GM21737 (cell line): ENCODE measurements around the gene PARD3.

Experiments used
- ATAC-seq: cut with Tn5 transposase; IDR thresholded peaks from one replicate; pipeline ENCODE4 v1.9.1; 2021; ENCODE audit warnings: mild to moderate bottlenecking, moderate library complexity; ENCODE audit not compliant: unreplicated experiment

Gene PARD3

DNA sequence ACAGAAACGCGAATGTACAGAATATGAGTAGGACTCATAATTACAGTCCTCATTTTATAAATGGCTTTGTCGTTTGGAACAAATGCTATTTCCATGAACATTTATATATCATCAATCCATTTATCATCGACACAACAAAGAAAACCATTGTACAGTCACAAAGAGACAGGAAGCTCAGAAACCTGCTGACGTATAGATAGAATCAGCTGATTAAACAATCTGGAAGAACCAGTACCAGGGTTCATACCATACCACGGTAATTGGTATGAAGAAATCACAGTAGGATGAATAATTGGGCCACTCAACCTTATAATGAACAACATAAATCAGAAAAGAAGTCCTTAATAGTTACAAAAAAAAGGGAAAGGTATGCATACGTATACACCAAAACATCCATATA lies 295.0 kb downstream of the PARD3 start:
- no peak for ATAC-seq

DNA sequence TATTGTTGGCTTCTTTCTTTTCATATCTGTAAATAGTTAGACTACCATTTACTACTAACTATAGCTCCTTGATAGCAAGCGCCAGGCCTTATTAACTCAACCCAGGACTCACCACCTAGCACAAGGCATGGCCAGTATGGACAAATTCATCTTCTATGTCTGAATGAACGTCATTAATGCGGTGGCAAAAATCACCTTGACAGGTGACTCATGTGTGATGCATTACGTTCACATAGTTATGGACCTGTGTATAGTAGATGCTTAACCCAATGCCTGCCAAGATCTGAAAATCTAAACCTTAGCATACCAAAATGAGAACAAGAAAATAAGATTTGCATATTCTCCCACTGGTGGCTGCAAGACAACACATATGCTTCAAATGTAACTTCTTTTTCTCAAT lies 300.8 kb downstream of the PARD3 start:
- ATAC-seq: no peak

DNA sequence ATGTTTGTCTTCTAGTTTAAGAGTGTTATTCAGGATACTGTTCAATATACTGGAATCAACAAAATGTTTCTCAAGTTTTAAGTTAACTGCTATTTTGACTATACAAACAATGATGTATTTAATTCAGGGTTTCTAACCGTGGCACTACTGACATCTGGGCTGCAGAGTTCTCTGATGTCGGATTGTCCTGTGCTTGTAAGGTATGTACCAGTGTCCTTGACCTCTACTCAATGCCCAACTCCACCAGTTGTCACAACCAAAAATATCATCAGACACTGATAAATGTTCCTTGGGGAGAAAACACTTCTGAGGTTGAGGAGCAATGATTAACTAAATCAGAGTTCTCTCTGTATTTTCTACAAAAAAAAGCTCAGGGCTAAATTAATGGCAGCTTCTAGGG lies 301.5 kb downstream of the PARD3 start:
- no peak for ATAC-seq

DNA sequence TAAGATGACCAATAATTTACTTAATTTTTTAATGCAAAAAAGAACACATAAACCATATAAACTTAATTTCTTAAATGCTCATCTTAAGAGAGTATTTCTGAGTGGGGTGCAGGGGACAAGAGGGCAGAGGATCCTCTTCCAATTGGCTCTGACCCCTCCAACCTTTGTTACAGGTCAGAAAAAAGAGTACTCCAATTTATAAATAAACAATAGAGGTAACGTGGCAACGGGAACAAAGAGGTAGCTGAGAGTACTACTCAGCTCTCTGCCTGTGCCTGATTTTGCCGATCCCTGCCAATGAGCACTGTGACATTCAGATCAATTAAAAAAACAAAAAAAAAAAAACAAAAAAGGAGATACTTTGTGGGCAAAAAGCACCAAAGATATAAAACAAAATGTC lies 307.9 kb downstream of the PARD3 start:
- no peak for ATAC-seq

DNA sequence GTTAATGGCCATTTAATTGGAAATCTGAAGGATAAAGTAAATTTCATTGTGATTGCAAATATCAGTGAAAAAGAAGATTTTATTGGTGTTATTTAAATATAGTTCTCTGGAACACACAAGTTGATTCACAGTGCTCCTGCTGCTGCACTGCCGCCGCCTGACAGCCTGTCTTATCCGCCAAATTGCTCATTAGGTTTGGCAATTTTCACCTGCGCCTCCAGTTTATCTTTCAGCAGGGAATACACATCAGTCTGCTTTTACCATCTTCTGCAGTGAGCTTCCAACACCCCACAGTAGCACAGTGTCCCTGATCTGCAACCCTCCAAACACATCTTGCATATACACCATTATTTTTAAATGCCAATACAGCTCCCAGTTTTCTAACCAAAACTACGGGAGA lies 308.3 kb downstream of the PARD3 start:
- ATAC-seq: no peak

DNA sequence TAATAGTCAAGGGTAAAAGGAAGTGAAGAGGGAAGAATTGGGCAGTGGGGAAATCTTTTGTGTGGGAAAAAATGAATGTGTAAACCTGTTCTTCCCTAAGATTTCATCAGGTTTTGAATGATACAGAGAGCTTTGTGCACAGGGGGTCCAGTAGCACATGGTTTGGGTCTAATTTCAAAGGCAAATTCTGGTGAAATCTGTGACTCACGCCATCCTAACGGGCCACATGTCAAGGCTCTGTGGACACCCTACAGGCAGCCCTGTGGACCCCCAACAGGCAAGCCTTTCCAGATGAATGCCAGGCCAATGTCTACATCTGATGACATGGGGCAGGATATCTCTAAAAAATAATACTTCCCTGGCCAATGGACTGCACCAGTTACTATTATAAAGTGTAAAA lies 309.8 kb downstream of the PARD3 start:
- ATAC-seq: no peak

DNA sequence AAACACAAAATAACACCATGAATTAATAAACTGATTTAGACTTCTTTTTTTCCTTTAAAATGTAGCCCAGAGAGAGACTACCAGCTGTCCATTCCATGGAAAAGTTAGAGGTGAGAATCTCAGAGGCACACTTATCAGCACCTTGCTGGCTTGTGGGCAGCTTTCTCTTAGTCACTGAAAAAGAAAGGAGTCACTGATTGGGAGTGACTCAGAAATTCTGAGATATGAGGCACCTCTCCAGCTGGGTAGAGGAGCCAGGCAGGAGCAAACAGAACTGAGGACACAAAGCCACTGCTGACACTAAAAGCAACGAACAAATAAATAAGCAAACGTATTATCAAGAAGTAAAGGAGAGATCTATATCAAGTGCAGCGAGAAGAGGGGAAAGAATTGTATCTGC lies 310.6 kb downstream of the PARD3 start:
- no peak for ATAC-seq

DNA sequence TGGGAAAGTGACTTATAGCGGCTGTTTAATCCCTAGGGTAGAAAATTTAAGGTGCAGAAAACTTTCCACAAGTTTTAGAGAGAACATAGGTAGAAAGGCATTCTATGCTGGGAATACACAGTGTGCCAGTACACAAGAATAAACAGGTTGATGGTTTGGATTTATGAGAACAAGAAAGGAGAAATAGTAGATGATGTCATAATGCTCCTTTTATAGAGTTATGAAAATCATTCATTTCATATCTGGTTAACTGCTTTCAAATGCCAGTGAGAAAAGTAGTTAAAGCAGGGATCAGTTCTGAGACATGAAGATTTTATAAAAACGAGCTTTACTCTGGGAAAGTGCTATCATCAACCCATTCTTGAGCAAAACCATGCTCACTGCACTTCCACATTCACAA lies 311.4 kb downstream of the PARD3 start:
- no peak for ATAC-seq

DNA sequence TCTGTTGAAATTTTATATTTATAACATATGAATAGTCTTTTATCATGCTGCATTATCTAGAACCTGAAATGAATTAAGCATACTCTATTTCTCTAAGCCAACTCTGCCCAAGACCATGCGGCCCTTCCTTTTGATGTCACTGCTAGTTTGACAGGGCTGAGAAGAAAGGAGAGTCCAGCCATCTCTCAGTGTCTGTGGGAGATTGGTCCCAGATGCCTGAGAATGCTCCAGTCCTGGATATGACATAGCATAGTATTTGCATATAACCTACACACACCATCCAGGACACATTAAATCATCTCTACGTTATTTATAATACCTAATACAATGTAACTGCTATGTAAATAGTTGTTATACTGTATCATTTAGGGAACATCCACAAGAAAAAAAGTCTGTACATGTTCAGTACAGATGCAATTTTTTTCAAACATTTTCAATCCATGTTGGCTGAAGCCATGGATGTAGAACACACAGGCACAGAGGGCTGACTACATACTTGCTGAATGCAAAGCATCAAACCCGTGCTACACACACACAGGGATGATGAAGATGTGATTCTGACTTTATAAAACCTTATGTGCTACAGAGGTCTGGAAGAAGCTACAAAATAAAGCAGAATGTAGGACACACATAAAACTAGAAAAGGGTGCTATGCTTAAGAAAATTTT lies 315.4 kb downstream of the PARD3 start:
- ATAC-seq: no peak

DNA sequence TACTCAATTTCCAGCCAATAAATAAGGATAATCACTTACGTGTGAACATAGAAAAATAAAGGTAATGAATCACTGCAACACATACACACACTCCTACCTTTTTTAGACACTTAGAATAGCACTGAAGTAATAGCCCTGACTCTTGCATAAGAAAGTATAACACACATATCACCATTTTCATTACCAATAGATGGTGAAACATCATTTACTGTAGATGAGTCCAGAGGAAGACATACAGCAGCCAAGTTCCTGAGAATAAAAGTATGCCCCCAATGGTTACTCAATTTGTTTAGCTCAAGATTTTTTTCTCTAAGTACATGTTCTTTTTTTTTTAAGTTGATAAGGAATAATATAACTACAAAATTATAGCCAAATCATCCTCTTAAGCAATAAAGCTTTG lies 316.3 kb downstream of the PARD3 start:
- no peak for ATAC-seq

DNA sequence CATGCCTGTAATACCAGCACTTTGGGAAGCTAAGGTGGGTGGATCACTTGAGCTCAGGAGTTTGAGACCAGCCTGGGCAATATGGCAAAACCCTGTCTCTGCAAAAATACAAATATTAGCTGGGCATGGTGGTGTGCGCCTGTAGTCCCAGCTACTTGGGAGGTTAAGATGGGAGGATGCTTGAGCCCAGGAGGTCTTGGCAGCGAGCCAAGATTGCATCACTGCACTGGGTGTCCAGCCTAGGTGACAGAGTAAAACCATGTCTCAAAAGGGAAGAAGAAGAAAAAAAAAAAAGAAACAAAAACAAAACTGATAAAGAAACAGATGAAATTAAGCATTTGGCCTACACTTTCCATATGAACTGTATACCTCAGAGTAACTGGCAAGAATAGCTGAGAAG lies 319.2 kb downstream of the PARD3 start:
- ATAC-seq: no peak

DNA sequence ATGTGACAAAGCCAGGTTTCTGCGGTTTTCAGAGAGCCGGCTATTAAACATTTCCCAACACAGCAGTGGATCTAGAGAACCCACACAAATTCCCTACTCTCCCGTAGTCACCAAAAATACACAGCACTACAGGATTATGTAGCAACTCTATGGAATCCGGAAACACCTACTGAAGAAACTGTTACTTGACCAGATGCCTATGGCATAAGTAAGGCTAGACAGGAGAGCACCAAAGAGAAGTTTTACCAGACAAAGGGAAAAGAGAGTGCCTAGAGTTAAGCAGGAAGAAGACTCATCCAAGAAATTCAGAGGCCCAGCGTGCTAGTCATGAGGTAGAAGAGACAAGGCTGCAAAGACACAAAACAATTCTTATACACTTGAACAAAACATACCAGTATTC lies 321.1 kb downstream of the PARD3 start:
- no peak for ATAC-seq

DNA sequence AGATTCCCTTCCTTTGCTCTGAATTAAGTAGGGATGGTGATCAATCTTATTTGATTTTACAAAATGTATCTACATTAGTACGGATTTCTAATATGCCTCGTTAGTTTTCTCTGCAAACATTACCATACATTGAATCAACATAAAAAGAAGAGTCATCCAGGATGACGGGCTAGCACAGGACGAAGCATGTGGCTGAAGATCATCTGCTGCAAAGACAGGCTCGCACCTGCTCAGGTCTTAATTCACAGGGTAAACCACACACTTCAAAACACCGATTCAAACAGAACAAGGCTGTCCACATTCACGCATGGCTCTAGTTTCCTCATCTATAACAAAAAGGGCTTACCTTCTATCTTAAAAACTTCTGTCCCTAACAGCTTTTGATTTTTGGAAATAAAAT lies 323.0 kb downstream of the PARD3 start:
- ATAC-seq: no peak

DNA sequence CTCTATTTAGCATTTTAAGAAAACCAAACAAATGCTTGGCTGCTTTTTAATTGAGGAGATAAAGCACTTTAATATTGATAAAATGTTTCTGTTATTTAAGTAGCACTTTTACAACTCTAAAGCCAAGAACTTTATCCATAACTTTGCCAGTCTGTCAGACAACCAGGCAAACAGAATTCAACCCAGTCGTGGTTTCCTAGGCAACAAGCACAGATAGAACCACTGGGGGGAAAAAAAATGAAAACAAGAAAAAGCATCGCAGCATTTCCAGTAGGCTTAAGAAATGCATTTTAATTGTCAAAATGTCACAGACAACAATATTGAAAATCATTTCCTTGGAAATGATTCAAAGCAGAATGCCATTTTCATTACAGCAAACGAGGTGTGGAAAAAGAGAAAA lies 323.4 kb downstream of the PARD3 start:
- ATAC-seq: no peak

DNA sequence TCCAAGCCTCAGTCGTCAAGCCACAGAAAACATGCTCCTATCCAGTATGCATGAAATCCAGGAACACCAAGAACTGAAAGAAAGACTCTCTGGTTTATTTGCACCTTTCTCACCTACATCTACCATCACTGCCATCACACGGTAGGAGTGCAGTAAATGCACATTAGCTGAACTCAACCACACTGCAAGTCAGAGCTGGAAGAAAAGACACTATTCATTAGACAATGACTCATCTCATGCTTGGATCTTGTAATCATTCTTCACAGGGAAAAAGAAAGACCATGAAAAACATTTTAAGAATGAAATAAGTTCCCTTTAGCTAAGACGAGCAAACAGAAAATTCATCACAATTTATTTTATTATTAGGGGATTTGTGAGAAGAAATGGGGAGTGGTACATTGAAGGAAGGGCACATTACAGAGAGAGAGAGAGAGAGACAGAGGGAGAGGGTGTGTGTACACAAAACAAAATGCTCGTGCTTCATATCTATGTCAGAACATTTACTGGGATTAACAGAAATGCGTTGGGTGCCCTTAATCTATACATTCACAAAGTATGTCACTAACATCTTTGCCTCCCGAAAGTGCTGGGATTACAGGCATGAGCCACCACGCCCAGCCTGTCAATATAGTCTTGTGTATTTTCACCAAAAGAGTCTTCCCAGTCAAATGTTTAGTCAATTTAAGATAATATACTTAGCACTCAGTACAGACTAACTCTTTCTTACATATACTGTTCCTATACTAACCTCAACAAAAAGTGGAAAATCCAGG lies 324.9 kb downstream of the PARD3 start:
- no peak for ATAC-seq

DNA sequence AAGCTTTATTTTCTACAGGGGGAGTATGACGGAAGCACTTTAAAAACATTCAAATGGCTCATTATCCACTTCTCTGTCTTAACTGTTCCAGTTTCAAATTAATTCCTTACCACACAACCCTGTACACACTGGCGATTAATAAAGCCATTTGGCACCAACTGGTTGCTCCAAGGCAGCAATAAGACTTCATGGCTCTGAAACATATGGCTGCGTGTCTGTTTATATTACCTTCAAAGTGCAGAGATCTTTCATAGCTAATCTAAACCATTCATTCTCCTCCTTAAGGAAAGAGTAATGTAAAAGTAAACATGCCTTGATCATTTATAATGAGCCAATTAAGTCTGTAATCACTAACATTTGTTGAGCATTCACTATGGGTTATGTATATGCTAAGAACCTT lies 325.7 kb downstream of the PARD3 start:
- no peak for ATAC-seq

DNA sequence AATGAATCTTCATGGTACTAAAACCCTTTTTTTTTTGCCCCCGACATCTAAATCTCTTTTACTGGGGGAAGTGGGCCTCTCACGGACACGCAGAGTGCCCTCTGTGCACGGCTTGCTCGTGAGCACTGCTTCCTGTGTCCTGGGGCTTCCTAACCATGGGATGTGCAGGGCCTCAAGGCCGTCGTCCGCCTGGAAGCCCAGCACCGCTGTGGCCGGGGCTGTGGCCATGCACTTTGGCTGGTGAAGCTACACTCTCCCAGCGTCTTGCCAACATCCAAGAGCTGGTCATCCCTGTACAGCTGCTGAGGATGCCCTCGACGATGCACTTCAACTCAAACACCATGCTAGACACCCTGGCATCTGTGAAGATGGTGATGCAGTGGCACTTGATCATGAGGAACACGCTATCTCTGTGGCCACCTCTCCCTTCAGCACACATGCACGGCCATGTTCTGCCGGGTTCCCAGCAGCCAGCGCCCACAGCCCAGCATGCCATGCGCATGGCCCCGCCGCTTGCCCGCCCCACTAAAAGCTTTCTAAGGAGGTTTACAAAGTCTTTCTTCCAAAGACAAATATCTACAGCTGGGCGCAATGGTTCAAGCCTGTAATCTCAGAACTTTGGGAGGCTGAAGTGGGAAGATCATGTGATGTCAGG lies 326.5 kb downstream of the PARD3 start:
- ATAC-seq: no peak

DNA sequence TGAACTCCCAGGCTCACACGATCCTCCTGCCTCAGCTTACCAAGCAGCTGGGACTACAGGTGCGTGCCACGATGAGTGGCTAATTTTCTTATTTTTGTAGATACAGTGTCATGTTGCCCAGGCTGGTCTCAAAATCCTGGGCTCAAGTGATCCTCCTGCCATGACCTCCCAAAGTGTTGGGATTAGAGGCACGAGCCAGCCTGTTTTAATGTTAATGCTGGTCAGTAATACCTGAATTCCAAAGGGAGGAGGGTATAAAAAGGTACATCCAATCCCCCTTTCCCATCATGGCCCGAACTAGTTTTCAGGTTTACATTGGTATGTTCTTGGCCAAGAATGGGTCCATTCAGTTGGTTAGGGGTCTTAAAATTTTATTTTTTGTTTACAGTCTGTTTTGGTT lies 329.1 kb downstream of the PARD3 start:
- no peak for ATAC-seq

DNA sequence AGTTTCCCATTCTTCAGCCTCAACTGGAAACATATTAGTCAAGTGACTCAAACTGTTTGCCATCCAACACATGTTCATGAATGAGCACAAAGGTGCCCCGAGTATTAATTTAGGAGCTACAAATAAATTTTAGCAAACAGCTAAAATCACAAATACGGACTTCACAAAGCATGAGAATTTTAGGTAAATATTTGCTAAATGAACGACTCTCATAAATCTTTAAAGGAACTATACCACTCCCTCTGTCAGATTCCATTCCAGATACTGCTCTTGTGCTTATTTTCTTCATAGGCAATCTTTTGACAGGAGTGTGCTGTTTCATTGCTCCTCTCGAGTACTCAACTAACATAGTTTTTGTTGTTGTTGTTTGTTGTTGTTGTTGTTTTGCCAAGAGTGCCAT lies 330.9 kb downstream of the PARD3 start:
- ATAC-seq: no peak

DNA sequence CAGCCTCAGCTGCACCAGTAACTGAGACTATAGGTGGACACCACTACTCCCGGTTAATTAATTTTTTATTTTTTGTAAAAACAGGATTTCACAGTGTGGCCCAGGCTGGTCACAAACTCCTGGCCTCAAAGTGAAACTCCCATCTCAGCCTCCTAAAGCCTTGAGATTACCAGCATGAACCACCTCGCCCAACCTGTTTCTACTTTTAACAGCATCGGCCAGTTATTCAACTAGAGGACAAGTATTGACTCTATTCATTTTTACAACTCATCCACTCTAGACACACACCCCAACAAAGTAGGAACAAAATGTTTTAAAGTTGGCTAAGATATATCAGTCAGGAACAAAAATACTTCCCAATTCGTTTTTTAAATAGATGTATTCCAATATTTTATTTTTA lies 334.8 kb downstream of the PARD3 start:
- ATAC-seq: no peak

DNA sequence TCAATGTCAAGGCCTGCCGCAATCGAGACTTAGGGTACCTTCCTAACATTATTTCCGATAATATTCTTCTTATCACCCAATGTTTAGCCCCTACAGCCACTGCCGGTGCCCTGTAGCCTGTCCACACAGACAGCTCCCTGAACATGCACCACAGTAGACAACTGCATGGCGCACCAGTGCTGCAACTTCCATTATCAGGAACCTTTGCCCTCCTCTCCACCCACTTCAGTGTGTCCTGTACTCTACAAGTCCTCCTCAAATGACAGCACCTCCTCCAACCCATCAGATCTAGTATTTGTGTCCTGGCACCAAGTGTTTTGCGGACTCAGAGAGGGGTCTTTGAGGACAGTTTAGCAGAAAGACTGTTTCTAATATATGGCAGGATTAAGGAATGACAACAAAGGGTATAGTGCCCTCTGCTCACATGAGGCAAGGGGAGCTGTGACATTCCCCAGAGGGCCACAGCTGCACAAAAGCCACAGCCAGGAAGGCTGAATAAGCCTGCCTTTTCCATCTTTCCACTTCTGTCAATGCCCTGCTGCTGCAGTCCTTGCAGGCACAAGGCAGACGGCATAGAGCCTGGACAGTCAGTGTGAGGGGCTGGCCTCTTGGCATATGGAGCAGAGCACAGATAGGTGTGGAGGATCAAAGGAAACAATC lies 335.4 kb downstream of the PARD3 start:
- no peak for ATAC-seq

DNA sequence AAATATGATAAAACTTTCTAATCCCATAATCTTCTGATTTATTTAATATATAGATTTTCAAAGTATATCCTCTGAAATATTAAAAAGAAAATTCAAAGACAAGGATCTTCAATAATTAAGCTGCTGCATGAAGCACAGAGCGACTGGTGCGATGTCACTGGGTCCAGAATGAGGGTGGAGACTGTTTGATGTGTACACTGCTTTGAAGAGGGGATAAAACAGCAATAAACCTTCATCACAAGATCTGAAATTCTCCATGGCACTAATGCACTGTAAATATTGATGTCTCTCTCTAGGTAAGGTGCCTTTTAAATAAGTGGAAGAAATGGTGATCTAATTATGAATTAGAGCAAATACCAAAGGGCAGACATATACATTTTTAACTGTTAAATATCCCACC lies 337.8 kb downstream of the PARD3 start:
- ATAC-seq: no peak
